Testis (tissue), 2 donors: ENCODE results near the gene CENPT.

Source experiments
- POLR2A ChIP-seq: fragments of 450-650 bp; IDR thresholded peaks from one replicate; pipeline ENCODE4 v1.6.1; 2017; ENCODE audit warnings: antibody characterized with exemption, mild to moderate bottlenecking, moderate library complexity
- TF ChIP-seq, protein P1 (sequence below), 3 experiments: fragments of 450-650 bp in 2 of 3; fragments of 200-600 bp in 1 of 3; sonication (generic) in 1 of 3; IDR thresholded peaks; one replicate each; pipeline ENCODE4 v1.5.1; 2016 to 2019; ENCODE audit warnings: antibody characterized with exemption in 3 of 3, mild to moderate bottlenecking in 2 of 3, moderate library complexity in 1 of 3

DNA sequence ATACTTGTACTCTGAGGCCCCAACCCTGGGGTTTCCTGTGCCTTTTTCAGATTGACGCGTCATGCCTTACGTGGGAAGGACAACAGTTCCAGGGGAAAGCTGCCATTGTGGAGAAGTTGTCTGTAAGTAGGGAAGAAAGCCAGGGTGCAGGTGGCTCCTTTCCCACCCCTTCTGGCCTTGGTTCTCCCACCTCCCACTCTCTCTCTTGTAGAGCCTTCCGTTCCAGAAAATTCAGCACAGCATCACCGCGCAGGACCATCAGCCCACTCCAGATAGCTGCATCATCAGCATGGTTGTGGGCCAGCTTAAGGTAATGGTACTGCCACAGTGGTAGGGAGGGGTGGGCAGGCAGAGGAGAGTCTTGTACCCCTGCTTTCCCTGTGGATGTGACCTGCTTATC, 20.8 kb upstream of the CENPT start:
- TF ChIP-seq POLR2A: no peak
- TF ChIP-seq, protein P1, sequence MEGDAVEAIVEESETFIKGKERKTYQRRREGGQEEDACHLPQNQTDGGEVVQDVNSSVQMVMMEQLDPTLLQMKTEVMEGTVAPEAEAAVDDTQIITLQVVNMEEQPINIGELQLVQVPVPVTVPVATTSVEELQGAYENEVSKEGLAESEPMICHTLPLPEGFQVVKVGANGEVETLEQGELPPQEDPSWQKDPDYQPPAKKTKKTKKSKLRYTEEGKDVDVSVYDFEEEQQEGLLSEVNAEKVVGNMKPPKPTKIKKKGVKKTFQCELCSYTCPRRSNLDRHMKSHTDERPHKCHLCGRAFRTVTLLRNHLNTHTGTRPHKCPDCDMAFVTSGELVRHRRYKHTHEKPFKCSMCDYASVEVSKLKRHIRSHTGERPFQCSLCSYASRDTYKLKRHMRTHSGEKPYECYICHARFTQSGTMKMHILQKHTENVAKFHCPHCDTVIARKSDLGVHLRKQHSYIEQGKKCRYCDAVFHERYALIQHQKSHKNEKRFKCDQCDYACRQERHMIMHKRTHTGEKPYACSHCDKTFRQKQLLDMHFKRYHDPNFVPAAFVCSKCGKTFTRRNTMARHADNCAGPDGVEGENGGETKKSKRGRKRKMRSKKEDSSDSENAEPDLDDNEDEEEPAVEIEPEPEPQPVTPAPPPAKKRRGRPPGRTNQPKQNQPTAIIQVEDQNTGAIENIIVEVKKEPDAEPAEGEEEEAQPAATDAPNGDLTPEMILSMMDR (IDR thresholded peaks at IDR 0.05): no peak
